A549 (cell line): ENCODE data around the gene PSORS1C1.

Source experiments
- CBX2 ChIP-seq: fragments of 200-600 bp; sonication (generic); IDR thresholded peaks from 2 replicates; pipeline ENCODE4 v1.6.1; 2016; ENCODE audit warnings: low read depth, mild to moderate bottlenecking, borderline replicate concordance
- CEBPB ChIP-seq, 2 experiments: fragments of >200 bp in 1 of 2; sonication (Bioruptor Twin) in 1 of 2; formaldehyde crosslinking in 1 of 2; IDR thresholded peaks; 2 replicates each; pipeline ENCODE4 v1.6.1; 2012 to 2016
- CHD2 ChIP-seq: fragments of 150-350 bp; IDR thresholded peaks from 2 replicates; pipeline ENCODE4 v1.6.1; 2014; ENCODE audit warnings: low read length; ENCODE audit not compliant: partially characterized antibody
- CTCF ChIP-seq: fragments of >200 bp; sonication (Bioruptor Twin); formaldehyde crosslinking; IDR thresholded peaks from 3 replicates; pipeline ENCODE4 v1.5.1; 2016
- EHF ChIP-seq: fragments of 250-450 bp; sonication (Bioruptor Pico); IDR thresholded peaks from 2 replicates; pipeline ENCODE4 v1.5.0; 2020; ENCODE audit warnings: mild to moderate bottlenecking
- ELK1 ChIP-seq: fragments of 150-350 bp; IDR thresholded peaks from 2 replicates; pipeline ENCODE4 v1.6.1; 2014; ENCODE audit warnings: low read depth, mild to moderate bottlenecking, low read length
- EP300 ChIP-seq, 2 experiments: fragments of >200 bp; sonication (Bioruptor Twin); formaldehyde crosslinking; IDR thresholded peaks; 2 replicates in 1 of 2; 3 replicates in 1 of 2; pipeline ENCODE4 v1.6.1; 2016 to 2017
- MAX ChIP-seq: IDR thresholded peaks from 2 replicates; pipeline ENCODE4 v1.6.1; 2012
- MYC ChIP-seq: IDR thresholded peaks from 2 replicates; pipeline ENCODE4 v1.6.1; 2012; ENCODE audit warnings: mild to moderate bottlenecking, inconsistent platforms, low read length, improper control_type of control experiment, borderline replicate concordance
- POLR2A ChIP-seq: IDR thresholded peaks from 2 replicates; pipeline ENCODE4 v1.6.1; 2012; ENCODE audit warnings: mild to moderate bottlenecking, low read length
- RAD21 ChIP-seq, 2 experiments: fragments of >200 bp in 1 of 2; sonication (Bioruptor Twin) in 1 of 2; formaldehyde crosslinking in 1 of 2; IDR thresholded peaks in 1 of 2; conservative IDR thresholded peaks in 1 of 2; 2 replicates in 1 of 2; 3 replicates in 1 of 2; pipeline ENCODE4 v1.6.1; 2012 to 2018; ENCODE audit warnings: inconsistent platforms in 1 of 2
- RCOR1 ChIP-seq: fragments of 150-350 bp; IDR thresholded peaks from 2 replicates; pipeline ENCODE4 v1.6.1; 2014; ENCODE audit warnings: antibody characterized with exemption, low read length, low read depth
- REST ChIP-seq: fragments of 200-600 bp; sonication (generic); IDR thresholded peaks from 2 replicates; pipeline ENCODE4 v1.6.1; 2016; ENCODE audit warnings: antibody characterized with exemption, mild to moderate bottlenecking, moderate library complexity

- TF ChIP-seq POLR2A (no peak), CTCF (no peak), CBX2 (no peak), CHD2 (no peak), RAD21 (conservative IDR thresholded peaks at IDR 0.05 in 1 of 2, IDR thresholded peaks at IDR 0.05 in 1 of 2) (no peak), EP300 (IDR thresholded peaks at IDR 0.05) (no peak), CEBPB (IDR thresholded peaks at IDR 0.05) (no peak), REST (no peak), MYC (no peak), ELK1 (no peak), EHF (CRISPR knock-in tag) (no peak), RCOR1 (no peak), MAX (no peak)
Measured at GRCh38 chr6:31180500-31180899, 65.9 kb downstream of the PSORS1C1 start.
